ENCODE measurements around the gene MX1. TPM values are rescaled to one million over a fixed set of nuclear protein-coding genes. Genes with fewer than 3 reads are reported as not detected.

Gene MX1
- total and polyA plus RNA-seq, 2 of the 13 experiments (the other 11 are each of a cell fraction or from before 2014, with no cell fraction given) = 2.6 to 5.8 TPM

DNA sequence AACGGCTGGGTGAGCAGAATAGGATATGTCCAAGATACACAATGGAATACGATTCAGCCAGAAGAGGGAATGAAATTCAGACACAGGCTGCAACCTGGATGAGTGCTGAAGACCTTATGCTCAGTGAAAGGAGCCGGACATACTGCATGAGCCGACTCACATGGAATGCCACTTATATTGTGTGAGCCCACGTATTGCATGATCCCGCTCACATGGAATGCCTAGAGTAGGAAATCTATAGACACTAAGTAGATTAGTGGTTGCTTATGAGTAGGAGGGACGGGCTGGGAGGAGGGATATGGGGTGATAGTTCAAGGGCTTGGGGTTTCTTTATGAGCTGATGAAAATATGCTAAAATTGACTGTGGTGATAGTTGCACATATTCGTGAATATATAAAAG, 55.2 kb downstream of the MX1 start:
- peaks cover 18% of the 10 kb centered on the region for H3K4me1 ChIP-seq (ENCODE audit: insufficient read depth, low read length)
- no peak overlapping the region for H3K27ac ChIP-seq (ENCODE audit: extremely low read length, insufficient read depth, low read length)
- H3K4me3 ChIP-seq (replicated peaks in 1 of 3; ENCODE audit: insufficient read depth in 1 of 3, low read depth in 2 of 3, low read length in 3 of 3) = no peak overlapping the region
- CTCF ChIA-PET (ENCODE audit: low intra/inter-chr PET ratio, low total read pairs) = no interaction called here
- ATAC-seq = no peak
- no peak for FAIRE-seq
- intact Hi-C loops (cut with micrococcal nuclease; ENCODE audit: unreplicated experiment) = no loop called here
- POLR2A ChIA-PET = no interaction called here
- H3K79me2 ChIP-seq (ENCODE audit: insufficient read depth, low read length) = no peaks in the 10 kb centered on the region
- in situ Hi-C loops (cut with HindIII; ENCODE audit: extremely low pct_ligation_motif_present, low pct_unique_long_range_greater_than_20kb) = no loop called here
- WGBS (ENCODE audit: low lambda C conversion rate) = 90% methylated on average over 8 of the region's 8 CpGs
- BruUV-seq (replicated peaks) = no TSS peak
- H3K4me2 ChIP-seq (ENCODE audit: low read depth, low read length) = no peak overlapping the region
- H3K36me3 ChIP-seq (replicated peaks in 1 of 2; ENCODE audit: control insufficient read depth in 1 of 2, insufficient read depth in 2 of 2, low read length in 2 of 2) = no peaks in the 10 kb centered on the region
- DNase-seq (ENCODE audit: low spot score) = no peak
- H3K9me3 ChIP-seq (ENCODE audit: low read length) = no peaks in the 10 kb centered on the region
- H4K20me1 ChIP-seq (ENCODE audit: insufficient read depth, low read length) = no peaks in the 10 kb centered on the region
- no peaks in the 10 kb centered on the region for H3K27me3 ChIP-seq (ENCODE audit: control insufficient read depth in 1 of 2, insufficient read depth in 2 of 2, low read length in 2 of 2)
- H2AFZ ChIP-seq (ENCODE audit: low read length) = no peak overlapping the region
- TF ChIP-seq, protein P1, sequence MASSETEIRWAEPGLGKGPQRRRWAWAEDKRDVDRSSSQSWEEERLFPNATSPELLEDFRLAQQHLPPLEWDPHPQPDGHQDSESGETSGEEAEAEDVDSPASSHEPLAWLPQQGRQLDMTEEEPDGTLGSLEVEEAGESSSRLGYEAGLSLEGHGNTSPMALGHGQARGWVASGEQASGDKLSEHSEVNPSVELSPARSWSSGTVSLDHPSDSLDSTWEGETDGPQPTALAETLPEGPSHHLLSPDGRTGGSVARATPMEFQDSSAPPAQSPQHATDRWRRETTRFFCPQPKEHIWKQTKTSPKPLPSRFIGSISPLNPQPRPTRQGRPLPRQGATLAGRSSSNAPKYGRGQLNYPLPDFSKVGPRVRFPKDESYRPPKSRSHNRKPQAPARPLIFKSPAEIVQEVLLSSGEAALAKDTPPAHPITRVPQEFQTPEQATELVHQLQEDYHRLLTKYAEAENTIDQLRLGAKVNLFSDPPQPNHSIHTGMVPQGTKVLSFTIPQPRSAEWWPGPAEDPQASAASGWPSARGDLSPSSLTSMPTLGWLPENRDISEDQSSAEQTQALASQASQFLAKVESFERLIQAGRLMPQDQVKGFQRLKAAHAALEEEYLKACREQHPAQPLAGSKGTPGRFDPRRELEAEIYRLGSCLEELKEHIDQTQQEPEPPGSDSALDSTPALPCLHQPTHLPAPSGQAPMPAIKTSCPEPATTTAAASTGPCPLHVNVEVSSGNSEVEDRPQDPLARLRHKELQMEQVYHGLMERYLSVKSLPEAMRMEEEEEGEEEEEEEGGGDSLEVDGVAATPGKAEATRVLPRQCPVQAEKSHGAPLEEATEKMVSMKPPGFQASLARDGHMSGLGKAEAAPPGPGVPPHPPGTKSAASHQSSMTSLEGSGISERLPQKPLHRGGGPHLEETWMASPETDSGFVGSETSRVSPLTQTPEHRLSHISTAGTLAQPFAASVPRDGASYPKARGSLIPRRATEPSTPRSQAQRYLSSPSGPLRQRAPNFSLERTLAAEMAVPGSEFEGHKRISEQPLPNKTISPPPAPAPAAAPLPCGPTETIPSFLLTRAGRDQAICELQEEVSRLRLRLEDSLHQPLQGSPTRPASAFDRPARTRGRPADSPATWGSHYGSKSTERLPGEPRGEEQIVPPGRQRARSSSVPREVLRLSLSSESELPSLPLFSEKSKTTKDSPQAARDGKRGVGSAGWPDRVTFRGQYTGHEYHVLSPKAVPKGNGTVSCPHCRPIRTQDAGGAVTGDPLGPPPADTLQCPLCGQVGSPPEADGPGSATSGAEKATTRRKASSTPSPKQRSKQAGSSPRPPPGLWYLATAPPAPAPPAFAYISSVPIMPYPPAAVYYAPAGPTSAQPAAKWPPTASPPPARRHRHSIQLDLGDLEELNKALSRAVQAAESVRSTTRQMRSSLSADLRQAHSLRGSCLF (CRISPR knock-in tag; IDR thresholded peaks at IDR 0.05; ENCODE audit: borderline replicate concordance) = no peak
- TF ChIP-seq STAT5B (CRISPR knock-in tag; IDR thresholded peaks at IDR 0.05) = no peak
- no peak for TF ChIP-seq HNRNPLL (IDR thresholded peaks at IDR 0.05; ENCODE audit: low read depth, low read length, poor library complexity, severe bottlenecking)
- no peak for TF ChIP-seq CREM (IDR thresholded peaks at IDR 0.05)
- no peak for TF ChIP-seq CREM (CRISPR knock-in tag; IDR thresholded peaks at IDR 0.05)
- no peak for TF ChIP-seq ZBTB20 (CRISPR knock-in tag; IDR thresholded peaks at IDR 0.05; ENCODE audit: borderline replicate concordance, low read depth)
- no peak for TF ChIP-seq ZNF777 (CRISPR knock-in tag; IDR thresholded peaks at IDR 0.05)
- TF ChIP-seq, protein P2, sequence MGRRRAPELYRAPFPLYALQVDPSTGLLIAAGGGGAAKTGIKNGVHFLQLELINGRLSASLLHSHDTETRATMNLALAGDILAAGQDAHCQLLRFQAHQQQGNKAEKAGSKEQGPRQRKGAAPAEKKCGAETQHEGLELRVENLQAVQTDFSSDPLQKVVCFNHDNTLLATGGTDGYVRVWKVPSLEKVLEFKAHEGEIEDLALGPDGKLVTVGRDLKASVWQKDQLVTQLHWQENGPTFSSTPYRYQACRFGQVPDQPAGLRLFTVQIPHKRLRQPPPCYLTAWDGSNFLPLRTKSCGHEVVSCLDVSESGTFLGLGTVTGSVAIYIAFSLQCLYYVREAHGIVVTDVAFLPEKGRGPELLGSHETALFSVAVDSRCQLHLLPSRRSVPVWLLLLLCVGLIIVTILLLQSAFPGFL (CRISPR knock-in tag; IDR thresholded peaks at IDR 0.05) = no peak
- TF ChIP-seq, protein P3, sequence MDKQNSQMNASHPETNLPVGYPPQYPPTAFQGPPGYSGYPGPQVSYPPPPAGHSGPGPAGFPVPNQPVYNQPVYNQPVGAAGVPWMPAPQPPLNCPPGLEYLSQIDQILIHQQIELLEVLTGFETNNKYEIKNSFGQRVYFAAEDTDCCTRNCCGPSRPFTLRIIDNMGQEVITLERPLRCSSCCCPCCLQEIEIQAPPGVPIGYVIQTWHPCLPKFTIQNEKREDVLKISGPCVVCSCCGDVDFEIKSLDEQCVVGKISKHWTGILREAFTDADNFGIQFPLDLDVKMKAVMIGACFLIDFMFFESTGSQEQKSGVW (CRISPR knock-in tag; IDR thresholded peaks at IDR 0.05; ENCODE audit: borderline replicate concordance) = no peak
- TF ChIP-seq ZNF331 (CRISPR knock-in tag; IDR thresholded peaks at IDR 0.05) = no peak
- no peak for TF ChIP-seq ATAD3A (CRISPR knock-in tag; IDR thresholded peaks at IDR 0.05)
- TF ChIP-seq TRIM24 (CRISPR knock-in tag; IDR thresholded peaks at IDR 0.05) = no peak
- no peak for TF ChIP-seq ZNF207 (IDR thresholded peaks at IDR 0.05; ENCODE audit: borderline replicate concordance)
- no peak for TF ChIP-seq PHF21A (CRISPR knock-in tag; IDR thresholded peaks at IDR 0.05)
- no peak for TF ChIP-seq ZNF337 (CRISPR knock-in tag; IDR thresholded peaks at IDR 0.05; ENCODE audit: borderline replicate concordance, low read depth)
- no peak overlapping the region for H3K9ac ChIP-seq (ENCODE audit: insufficient read depth, low read depth, low read length)

All from HepG2 (cell line).